ENCODE measurements around the gene DNAJC4. TPM values are rescaled to one million over a fixed set of nuclear protein-coding genes. Genes with fewer than 3 reads are reported as not detected.
A peak's percentile ranks its signal among the peaks of the same experiment; 100 is the strongest.

DNAJC4 gene
- total and polyA plus RNA-seq, 9 of the 15 experiments (the other 6 are each of a cell fraction or from before 2014, with no cell fraction given), result 4.0 to 32.6 (median 19.9) TPM

GRCh38 chr11:64230171-64230984 lies at the start of gene DNAJC4 (continued):
- TF ChIP-seq, protein P1, sequence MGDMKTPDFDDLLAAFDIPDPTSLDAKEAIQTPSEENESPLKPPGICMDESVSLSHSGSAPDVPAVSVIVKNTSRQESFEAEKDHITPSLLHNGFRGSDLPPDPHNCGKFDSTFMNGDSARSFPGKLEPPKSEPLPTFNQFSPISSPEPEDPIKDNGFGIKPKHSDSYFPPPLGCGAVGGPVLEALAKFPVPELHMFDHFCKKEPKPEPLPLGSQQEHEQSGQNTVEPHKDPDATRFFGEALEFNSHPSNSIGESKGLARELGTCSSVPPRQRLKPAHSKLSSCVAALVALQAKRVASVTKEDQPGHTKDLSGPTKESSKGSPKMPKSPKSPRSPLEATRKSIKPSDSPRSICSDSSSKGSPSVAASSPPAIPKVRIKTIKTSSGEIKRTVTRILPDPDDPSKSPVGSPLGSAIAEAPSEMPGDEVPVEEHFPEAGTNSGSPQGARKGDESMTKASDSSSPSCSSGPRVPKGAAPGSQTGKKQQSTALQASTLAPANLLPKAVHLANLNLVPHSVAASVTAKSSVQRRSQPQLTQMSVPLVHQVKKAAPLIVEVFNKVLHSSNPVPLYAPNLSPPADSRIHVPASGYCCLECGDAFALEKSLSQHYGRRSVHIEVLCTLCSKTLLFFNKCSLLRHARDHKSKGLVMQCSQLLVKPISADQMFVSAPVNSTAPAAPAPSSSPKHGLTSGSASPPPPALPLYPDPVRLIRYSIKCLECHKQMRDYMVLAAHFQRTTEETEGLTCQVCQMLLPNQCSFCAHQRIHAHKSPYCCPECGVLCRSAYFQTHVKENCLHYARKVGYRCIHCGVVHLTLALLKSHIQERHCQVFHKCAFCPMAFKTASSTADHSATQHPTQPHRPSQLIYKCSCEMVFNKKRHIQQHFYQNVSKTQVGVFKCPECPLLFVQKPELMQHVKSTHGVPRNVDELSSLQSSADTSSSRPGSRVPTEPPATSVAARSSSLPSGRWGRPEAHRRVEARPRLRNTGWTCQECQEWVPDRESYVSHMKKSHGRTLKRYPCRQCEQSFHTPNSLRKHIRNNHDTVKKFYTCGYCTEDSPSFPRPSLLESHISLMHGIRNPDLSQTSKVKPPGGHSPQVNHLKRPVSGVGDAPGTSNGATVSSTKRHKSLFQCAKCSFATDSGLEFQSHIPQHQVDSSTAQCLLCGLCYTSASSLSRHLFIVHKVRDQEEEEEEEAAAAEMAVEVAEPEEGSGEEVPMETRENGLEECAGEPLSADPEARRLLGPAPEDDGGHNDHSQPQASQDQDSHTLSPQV (IDR thresholded peaks at IDR 0.05), result no peak
- TF ChIP-seq ZNF551 (CRISPR knock-in tag; IDR thresholded peaks at IDR 0.05) (no peak), NR1H2 (CRISPR knock-in tag; IDR thresholded peaks at IDR 0.05) (no peak), PCBP1 (IDR thresholded peaks at IDR 0.05; ENCODE audit: low read depth, low read length, poor library complexity, severe bottlenecking) (no peak), MAZ (CRISPR knock-in tag; conservative IDR thresholded peaks at IDR 0.05 in 1 of 2, IDR thresholded peaks at IDR 0.05 in 1 of 2) (peak; percentile 61 to 67; a peak in 3 of 4 replicates), GTF2F1 (IDR thresholded peaks at IDR 0.05; ENCODE audit: low read depth, low read length) (no peak), MED1 (CRISPR knock-in tag; IDR thresholded peaks at IDR 0.05; ENCODE audit: borderline replicate concordance) (no peak), HDAC6 (IDR thresholded peaks at IDR 0.05; ENCODE audit: low read depth, low read length) (no peak), HMG20A (CRISPR knock-in tag; conservative IDR thresholded peaks at IDR 0.05) (no peak), ATF7 (IDR thresholded peaks at IDR 0.05) (peak; percentile 68), POLR3G (IDR thresholded peaks at IDR 0.05; ENCODE audit: extremely low read depth, insufficient read length, insufficient replicate concordance) (no peak), ZNF347 (CRISPR knock-in tag; IDR thresholded peaks at IDR 0.05; ENCODE audit: low read depth) (no peak), ETV1 (tag; conservative IDR thresholded peaks at IDR 0.05; ENCODE audit: low read depth) (peak; percentile 61), HCFC1 (IDR thresholded peaks at IDR 0.05; ENCODE audit: low read depth, low read length) (no peak; the same call in 1 of the 2 replicates), CSDE1 (IDR thresholded peaks at IDR 0.05) (no peak), PHF20 (IDR thresholded peaks at IDR 0.05; ENCODE audit: partially characterized antibody) (no peak), SMARCB1 (IDR thresholded peaks at IDR 0.05; ENCODE audit: insufficient read length, low read depth) (no peak), MAFG (tag; conservative IDR thresholded peaks at IDR 0.05) (no peak), ASH1L (IDR thresholded peaks at IDR 0.05; ENCODE audit: borderline replicate concordance, low read depth, partially characterized antibody) (no peak), SPI1 (IDR thresholded peaks at IDR 0.05; ENCODE audit: borderline replicate concordance, low read depth, low read length) (no peak)
- TF ChIP-seq, protein P2, sequence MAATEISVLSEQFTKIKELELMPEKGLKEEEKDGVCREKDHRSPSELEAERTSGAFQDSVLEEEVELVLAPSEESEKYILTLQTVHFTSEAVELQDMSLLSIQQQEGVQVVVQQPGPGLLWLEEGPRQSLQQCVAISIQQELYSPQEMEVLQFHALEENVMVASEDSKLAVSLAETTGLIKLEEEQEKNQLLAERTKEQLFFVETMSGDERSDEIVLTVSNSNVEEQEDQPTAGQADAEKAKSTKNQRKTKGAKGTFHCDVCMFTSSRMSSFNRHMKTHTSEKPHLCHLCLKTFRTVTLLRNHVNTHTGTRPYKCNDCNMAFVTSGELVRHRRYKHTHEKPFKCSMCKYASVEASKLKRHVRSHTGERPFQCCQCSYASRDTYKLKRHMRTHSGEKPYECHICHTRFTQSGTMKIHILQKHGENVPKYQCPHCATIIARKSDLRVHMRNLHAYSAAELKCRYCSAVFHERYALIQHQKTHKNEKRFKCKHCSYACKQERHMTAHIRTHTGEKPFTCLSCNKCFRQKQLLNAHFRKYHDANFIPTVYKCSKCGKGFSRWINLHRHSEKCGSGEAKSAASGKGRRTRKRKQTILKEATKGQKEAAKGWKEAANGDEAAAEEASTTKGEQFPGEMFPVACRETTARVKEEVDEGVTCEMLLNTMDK (IDR thresholded peaks at IDR 0.05; ENCODE audit: borderline replicate concordance, insufficient read depth, low read depth, low read length, poor library complexity, severe bottlenecking), result no peak
